Skeletal muscle tissue (tissue), 4 donors: ENCODE measurements around the gene CTIF. TPM values are rescaled to one million over a fixed set of nuclear protein-coding genes. Genes with fewer than 3 reads are reported as not detected.
"Not testable (repeated sequence)": the region's sequence is repeated elsewhere in the genome, so short reads cannot be mapped to it uniquely, and the experiment has no call there.

ENCODE experiments used
- H3K27ac ChIP-seq: one replicate; pipeline ENCODE4 v1.7.0; 2013; ENCODE audit warnings: mild to moderate bottlenecking, low read depth, low read length, inconsistent platforms
- H3K27me3 ChIP-seq, 3 donors: one replicate each; pipeline ENCODE4 v1.7.0; 2013; ENCODE audit warnings: low read length in 3 of 3; ENCODE audit not compliant: control insufficient read depth in 3 of 3, insufficient read depth in 3 of 3
- H3K36me3 ChIP-seq, 3 donors: one replicate each; pipeline ENCODE4 v1.7.0; 2013; ENCODE audit warnings: low read length in 3 of 3; ENCODE audit not compliant: control insufficient read depth in 3 of 3, insufficient read depth in 3 of 3
- H3K4me1 ChIP-seq, 3 donors: one replicate each; pipeline ENCODE4 v1.7.0; 2013; ENCODE audit warnings: low read length in 3 of 3, mild to moderate bottlenecking in 3 of 3; ENCODE audit not compliant: control insufficient read depth in 3 of 3, insufficient read depth in 3 of 3
- H3K4me3 ChIP-seq, 3 donors: one replicate each; pipeline ENCODE4 v1.7.0; 2013; ENCODE audit warnings: low read length in 3 of 3
- H3K9ac ChIP-seq, 3 donors: one replicate each; pipeline ENCODE4 v1.7.0; 2013; ENCODE audit warnings: low read length in 3 of 3, mild to moderate bottlenecking in 3 of 3, moderate library complexity in 2 of 3, low read depth in 1 of 3
- H3K9me3 ChIP-seq, 3 donors: one replicate each; pipeline ENCODE4 v1.7.0; 2013; ENCODE audit warnings: low read length in 3 of 3; ENCODE audit not compliant: control insufficient read depth in 3 of 3
- total RNA-seq: library from RNA; depleted of rRNA; stranded (reverse); fragments of >200 nt; gene quantifications from one replicate; pipeline ENCODE4 v1.2.3, GENCODE V29; 2014
- donor health status: Osteomylitis.

CTIF gene
- total RNA-seq, 1 donor from 2014 or later, result 16.7 TPM

DNA sequence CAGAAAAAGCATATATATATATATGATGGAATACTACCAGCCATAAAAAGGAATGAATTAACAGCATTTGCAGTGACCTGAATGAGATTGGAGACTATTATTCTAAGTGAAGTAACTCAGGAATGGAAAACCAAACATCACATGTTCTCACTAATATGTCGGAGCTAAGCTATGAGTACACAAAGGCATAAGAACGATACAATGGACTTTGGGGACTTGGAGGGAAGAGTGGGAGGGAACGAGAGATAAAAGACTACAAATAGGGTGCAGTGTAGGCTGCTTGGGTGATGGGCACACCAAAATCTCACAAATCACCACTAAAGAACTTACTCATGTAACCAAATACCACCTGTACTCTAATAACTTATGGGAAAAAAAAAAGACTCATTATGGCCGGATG, 26.3 kb upstream of the CTIF start:
- not testable (repeated sequence) for H3K9ac ChIP-seq, H3K9me3 ChIP-seq, H3K27me3 ChIP-seq, H3K4me1 ChIP-seq, H3K4me3 ChIP-seq, H3K27ac ChIP-seq, H3K36me3 ChIP-seq

DNA sequence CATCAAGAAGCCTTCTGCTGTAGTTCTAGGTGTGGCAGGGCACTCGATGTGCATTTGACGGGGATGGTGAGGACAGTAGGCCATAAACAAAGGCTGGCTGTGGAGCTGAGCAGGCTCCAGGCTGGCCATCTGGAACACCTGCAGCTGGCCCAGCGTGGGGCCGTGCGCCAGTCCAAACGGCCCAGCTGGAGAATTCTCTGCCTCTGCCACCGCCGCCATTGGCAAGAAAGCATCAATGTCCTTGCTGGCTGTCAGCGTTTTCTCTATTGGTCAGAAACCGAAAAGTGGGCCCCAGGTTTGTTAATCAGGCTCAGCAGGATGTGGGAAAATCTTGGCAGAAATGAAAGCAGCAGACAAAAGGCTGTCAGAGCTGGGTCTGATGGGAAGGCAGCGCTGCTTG, 24.0 kb upstream of the CTIF start:
- H3K9me3 ChIP-seq, result no peaks in the 10 kb centered on the region
- no peaks in the 10 kb centered on the region for H3K4me1 ChIP-seq
- no peak overlapping the region for H3K9ac ChIP-seq
- H3K4me3 ChIP-seq, result no peak overlapping the region
- no peaks in the 10 kb centered on the region for H3K36me3 ChIP-seq
- H3K27me3 ChIP-seq, result peaks cover 0 to 3% (median 0%) of the 10 kb centered on the region in 3 donors
- no peak overlapping the region for H3K27ac ChIP-seq

DNA sequence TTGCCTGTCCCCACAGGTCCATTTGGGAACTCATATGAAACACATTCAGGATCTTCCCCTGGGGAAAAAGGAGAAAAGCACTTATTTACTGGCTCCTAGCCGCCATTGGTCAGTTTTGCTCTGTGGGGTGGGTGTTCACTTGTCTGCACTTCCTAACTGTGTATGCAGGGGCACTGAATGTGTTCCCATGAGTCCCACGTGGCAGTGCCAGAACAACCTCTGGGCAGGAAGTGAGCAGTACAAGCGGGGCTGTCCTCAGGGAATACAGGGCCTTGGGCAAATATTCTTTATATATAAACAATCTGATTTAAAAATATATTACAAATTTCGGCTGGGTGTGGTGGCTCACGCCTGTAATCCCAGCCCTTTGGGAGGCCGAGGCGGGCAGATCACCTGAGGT, 21.8 kb upstream of the CTIF start:
- H3K9me3 ChIP-seq, result no peaks in the 10 kb centered on the region
- no peak overlapping the region for H3K9ac ChIP-seq
- no peaks in the 10 kb centered on the region for H3K4me1 ChIP-seq
- no peak overlapping the region for H3K4me3 ChIP-seq
- H3K36me3 ChIP-seq, result no peaks in the 10 kb centered on the region
- H3K27me3 ChIP-seq, result peaks cover 0 to 3% (median 0%) of the 10 kb centered on the region in 3 donors
- no peak overlapping the region for H3K27ac ChIP-seq

DNA sequence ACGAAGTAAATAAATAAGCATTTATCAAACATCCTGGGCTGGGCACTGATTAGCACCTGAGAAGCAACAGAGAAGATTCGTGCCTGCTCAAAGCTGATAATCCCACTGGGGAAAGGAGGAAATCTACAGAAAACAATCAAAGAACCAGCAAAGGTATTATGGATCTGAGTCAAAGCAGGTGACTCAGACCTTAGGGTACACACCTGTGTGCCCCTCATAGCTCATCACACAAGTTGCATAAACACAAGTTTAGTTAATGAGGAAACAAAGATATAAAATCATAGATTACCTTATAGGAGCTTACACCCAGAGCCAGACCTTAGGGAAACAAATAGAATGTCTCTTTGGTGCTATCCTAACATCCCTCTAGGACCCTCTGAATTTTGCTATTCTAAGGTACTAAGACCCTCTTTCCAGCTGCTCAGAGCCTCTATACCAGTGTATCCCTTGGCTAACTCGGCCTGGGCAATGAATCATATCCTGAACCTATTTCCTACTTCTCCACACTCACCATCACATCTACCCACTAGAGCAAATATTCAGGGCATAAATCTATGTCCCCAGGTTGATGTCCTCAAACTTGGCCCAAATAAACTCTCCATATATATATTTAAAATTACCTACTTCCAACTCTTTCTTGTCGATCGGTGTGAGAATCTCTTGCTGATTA, 19.3 kb upstream of the CTIF start:
- H3K4me1 ChIP-seq, result no peaks in the 10 kb centered on the region
- H3K27me3 ChIP-seq, result peaks cover 0 to 3% (median 0%) of the 10 kb centered on the region in 3 donors
- H3K9ac ChIP-seq, result no peak overlapping the region
- H3K9me3 ChIP-seq, result no peaks in the 10 kb centered on the region
- H3K4me3 ChIP-seq, result no peak overlapping the region
- H3K27ac ChIP-seq, result no peak overlapping the region
- no peaks in the 10 kb centered on the region for H3K36me3 ChIP-seq

DNA sequence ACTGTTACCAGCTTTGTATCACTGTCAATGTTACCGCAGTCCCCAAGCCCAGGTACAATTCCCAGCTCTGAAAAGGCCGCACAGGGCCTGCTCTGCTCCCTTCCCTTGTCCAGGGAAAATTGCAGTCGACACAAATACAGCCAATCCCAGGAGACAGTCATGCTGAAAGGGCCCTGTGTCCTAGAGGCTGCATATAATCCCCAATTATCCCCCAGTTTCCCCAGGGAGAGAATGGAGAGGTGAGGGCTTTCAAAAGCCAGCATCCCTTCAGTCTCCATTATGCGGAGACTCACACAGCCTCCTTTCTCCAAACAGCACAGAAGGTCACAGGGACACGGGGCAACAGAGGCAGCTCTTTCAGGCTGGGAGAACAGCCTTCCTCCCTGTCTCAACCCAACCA, 17.1 kb upstream of the CTIF start:
- no peaks in the 10 kb centered on the region for H3K27me3 ChIP-seq
- no peaks in the 10 kb centered on the region for H3K36me3 ChIP-seq
- no peaks in the 10 kb centered on the region for H3K9me3 ChIP-seq
- no peaks in the 10 kb centered on the region for H3K4me1 ChIP-seq
- no peak overlapping the region for H3K4me3 ChIP-seq
- H3K9ac ChIP-seq, result no peak overlapping the region
- no peak overlapping the region for H3K27ac ChIP-seq

DNA sequence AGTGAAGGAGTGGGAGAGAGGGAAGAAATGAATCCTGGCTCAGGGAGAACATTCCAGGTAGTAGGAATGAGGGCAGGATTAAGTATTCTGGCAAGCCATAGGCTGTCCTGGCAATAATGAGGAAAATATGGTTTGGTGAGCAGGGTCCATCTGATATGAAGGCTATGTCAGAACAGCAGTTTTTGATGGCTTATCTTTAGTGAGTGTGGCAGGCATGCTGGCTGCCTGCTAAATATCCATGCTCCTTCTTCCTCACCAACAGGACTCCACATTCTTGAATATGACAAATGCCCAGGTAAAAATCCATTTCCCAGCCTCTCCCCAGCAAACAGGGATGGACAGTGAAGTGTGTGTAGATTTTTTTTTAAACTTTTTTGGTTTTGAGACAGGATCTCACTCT, 13.2 kb upstream of the CTIF start:
- Histone ChIP-seq H3K4me1 (peaks cover 0 to 7% (median 5%) of the 10 kb centered on the region in 3 donors), H3K4me3 (no peak overlapping the region), H3K36me3 (no peaks in the 10 kb centered on the region), H3K9ac (no peak overlapping the region), H3K27ac (no peak overlapping the region), H3K27me3 (no peaks in the 10 kb centered on the region), H3K9me3 (no peaks in the 10 kb centered on the region)

DNA sequence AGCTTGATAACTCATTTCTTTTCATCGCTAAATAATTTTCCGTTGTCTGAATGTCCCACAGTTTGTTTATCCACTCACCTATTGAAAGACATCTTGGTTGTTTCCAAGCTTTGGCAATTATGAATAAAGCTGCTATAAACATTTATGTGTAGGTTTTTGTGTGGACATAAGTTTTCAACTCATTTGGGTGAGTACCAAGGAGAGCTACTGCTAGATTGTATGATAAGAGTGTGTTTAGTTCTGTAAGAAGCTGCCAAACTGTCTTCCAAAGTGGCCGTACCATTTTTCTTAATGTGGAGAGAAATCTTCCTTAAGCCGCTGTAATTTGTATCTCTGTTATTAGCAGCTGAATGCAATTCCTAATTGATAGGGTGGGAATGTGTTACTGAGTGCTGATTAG, 11.4 kb upstream of the CTIF start:
- Histone ChIP-seq H3K9me3 (no peaks in the 10 kb centered on the region), H3K4me3 (no peak overlapping the region), H3K9ac (no peak overlapping the region), H3K4me1 (peaks cover 0 to 9% (median 7%) of the 10 kb centered on the region in 3 donors), H3K27me3 (no peaks in the 10 kb centered on the region), H3K27ac (no peak overlapping the region), H3K36me3 (no peaks in the 10 kb centered on the region)

DNA sequence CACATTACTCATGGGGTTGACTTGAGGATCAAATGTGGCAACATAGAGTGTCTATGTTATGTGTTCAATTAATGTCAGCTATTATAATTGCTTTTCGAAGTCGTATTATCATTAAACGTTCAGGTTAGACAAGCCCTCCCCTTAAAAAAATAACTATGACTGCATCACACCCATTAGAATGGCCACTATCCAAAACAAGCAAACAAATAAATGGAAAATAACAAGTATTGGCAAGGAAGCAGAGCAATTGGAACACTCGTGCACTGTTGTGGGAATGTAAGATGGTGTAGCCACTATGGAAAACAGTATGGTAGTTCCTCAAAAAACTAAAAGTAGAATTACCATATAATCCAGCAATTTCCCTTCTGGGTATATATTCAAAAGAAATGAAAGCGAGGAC, 10.0 kb upstream of the CTIF start:
- Histone ChIP-seq H3K27me3 (no peaks in the 10 kb centered on the region), H3K36me3 (no peaks in the 10 kb centered on the region), H3K4me3 (no peak overlapping the region), H3K9me3 (no peaks in the 10 kb centered on the region), H3K4me1 (peaks cover 0 to 9% (median 7%) of the 10 kb centered on the region in 3 donors), H3K27ac (no peak overlapping the region), H3K9ac (no peak overlapping the region)

DNA sequence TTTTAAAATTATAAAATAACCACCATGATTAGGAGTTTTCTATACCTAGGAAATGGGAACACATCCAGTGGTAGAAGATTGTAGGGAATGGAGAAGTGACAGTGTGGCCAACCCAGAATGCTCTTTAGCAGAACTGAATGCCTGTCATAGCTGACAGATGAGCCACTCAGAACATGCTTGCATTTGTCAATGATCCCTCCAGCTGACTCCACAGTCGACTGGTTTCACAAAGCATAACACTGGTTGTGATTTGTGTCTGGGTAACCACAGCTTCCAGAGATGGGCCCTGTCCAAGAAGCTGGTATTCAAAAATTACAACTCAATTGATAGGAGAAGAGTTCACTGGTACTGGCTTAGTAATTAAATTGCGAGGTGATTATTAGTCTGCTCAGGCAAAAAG, 9.0 kb upstream of the CTIF start:
- no peak overlapping the region for H3K4me3 ChIP-seq
- no peaks in the 10 kb centered on the region for H3K36me3 ChIP-seq
- peak overlapping the region in 1 of 3 donors; percentile 11 for H3K9ac ChIP-seq
- peaks cover 0 to 9% (median 7%) of the 10 kb centered on the region in 3 donors for H3K4me1 ChIP-seq
- H3K9me3 ChIP-seq, result no peaks in the 10 kb centered on the region
- no peak overlapping the region for H3K27ac ChIP-seq
- no peaks in the 10 kb centered on the region for H3K27me3 ChIP-seq

DNA sequence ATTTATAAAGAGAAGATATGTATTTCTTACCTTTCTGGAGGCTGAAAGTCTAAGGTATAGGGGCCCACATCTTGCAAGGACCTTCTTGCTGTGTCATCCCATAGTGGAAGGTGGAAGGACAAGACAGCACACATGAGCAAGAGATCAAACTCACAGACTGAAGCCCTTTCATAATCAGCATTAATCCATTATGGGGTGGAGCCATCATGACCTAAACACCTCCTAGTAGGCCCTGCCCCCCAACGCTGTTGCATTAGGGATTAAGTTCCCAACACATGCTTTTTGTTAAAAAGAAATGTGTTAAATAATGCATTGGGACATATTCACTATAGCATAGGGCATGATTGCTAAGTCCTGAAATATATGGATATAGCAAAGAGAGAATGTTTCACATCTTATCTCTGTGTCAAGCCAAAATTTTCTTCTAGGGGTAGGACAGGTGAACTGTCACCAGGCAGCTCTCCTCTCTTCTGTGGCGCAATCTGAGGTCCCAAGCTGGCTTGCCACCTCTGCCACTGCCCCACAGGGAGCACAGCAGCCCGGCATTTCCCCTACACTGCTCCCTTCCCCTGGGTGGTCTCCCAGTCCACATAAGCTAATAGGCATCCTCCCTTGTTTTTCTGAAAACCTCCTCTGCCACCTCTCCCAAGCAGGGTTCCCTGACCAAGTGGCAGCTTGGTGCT, 8.3 kb upstream of the CTIF start:
- no peak overlapping the region for H3K27ac ChIP-seq
- H3K27me3 ChIP-seq, result no peaks in the 10 kb centered on the region
- peaks cover 0 to 9% (median 7%) of the 10 kb centered on the region in 3 donors for H3K4me1 ChIP-seq
- H3K36me3 ChIP-seq, result no peaks in the 10 kb centered on the region
- H3K9me3 ChIP-seq, result no peaks in the 10 kb centered on the region
- H3K9ac ChIP-seq, result no peak overlapping the region
- no peak overlapping the region for H3K4me3 ChIP-seq
